IPS DF 6.9 (cell line): ENCODE results near the gene TOR2A.
"Not testable (repeated sequence)": the region's sequence is repeated elsewhere in the genome, so short reads cannot be mapped to it uniquely, and the experiment has no call there.

Experiments
- DNase-seq: peaks from one replicate; pipeline ENCODE4 v3.0.0-alpha.2; 2013; ENCODE audit warnings: low read depth, low spot score
- H3K27ac ChIP-seq: one replicate; pipeline ENCODE4 v1.5.1; 2013; ENCODE audit warnings: low read length, control low read depth
- H3K27me3 ChIP-seq: 2 replicates; pipeline ENCODE4 v1.6.1; 2013; ENCODE audit warnings: mild to moderate bottlenecking, low read length; ENCODE audit not compliant: control insufficient read depth, insufficient read depth
- H3K36me3 ChIP-seq: 2 replicates; pipeline ENCODE4 v1.6.1; 2013; ENCODE audit warnings: low read length; ENCODE audit not compliant: control insufficient read depth, insufficient read depth
- H3K4me1 ChIP-seq: 2 replicates; pipeline ENCODE4 v1.6.1; 2013; ENCODE audit warnings: low read length; ENCODE audit not compliant: control insufficient read depth, insufficient read depth
- H3K4me3 ChIP-seq: 2 replicates; pipeline ENCODE4 v1.5.1; 2013; ENCODE audit warnings: mild to moderate bottlenecking, low read length
- H3K9me3 ChIP-seq: 2 replicates; pipeline ENCODE4 v1.6.1; 2013; ENCODE audit warnings: low read length, inconsistent platforms; ENCODE audit not compliant: control insufficient read depth, insufficient read depth
- WGBS: extraction: QIAGEN DNeasy Blood & Tissue Kit; methylation state at CpG from one replicate; pipeline ENCODE4 v1.1.7; 2013; ENCODE audit warnings: mixed read lengths, missing lambda C conversion rate; ENCODE audit not compliant: insufficient read length, insufficient coverage; 5-methylcytosine and 5-hydroxymethylcytosine counted together

The TOR2A gene

GRCh38 chr9:127767909-127768331 lies 32.8 kb upstream of the TOR2A start:
- H3K4me3 ChIP-seq = no peak overlapping the region
- H3K27me3 ChIP-seq = no peaks in the 10 kb centered on the region
- H3K36me3 ChIP-seq = no peaks in the 10 kb centered on the region
- WGBS = no CpG with 5 or more reads among the region's 13 CpGs
- no peak overlapping the region for H3K27ac ChIP-seq
- no peaks in the 10 kb centered on the region for H3K9me3 ChIP-seq
- DNase-seq = no peak
- H3K4me1 ChIP-seq = peaks cover 7% of the 10 kb centered on the region

GRCh38 chr9:127767410-127767809 lies 32.3 kb upstream of the TOR2A start:
- Histone ChIP-seq H3K36me3 (no peaks in the 10 kb centered on the region), H3K27me3 (no peaks in the 10 kb centered on the region), H3K9me3 (no peaks in the 10 kb centered on the region), H3K27ac (no peak overlapping the region), H3K4me1 (peaks cover 7% of the 10 kb centered on the region), H3K4me3 (no peak overlapping the region)
- WGBS = no CpG with 5 or more reads among the region's 3 CpGs
- DNase-seq = no peak

- H3K4me1 ChIP-seq = peaks cover 11% of the 10 kb centered on the region
- H3K27ac ChIP-seq = no peak overlapping the region
- H3K9me3 ChIP-seq = no peaks in the 10 kb centered on the region
- no peak overlapping the region for H3K4me3 ChIP-seq
- no peaks in the 10 kb centered on the region for H3K27me3 ChIP-seq
- WGBS = no CpG with 5 or more reads among the region's 1 CpG
- no peaks in the 10 kb centered on the region for H3K36me3 ChIP-seq
- no peak for DNase-seq
Measured at GRCh38 chr9:127765418-127765817, 30.3 kb upstream of the TOR2A start.

- Histone ChIP-seq H3K4me1 (peaks cover 6% of the 10 kb centered on the region; the same call in 1 of the 2 replicates), H3K4me3 (no peak overlapping the region), H3K27ac (no peak overlapping the region), H3K36me3 (no peaks in the 10 kb centered on the region), H3K27me3 (no peaks in the 10 kb centered on the region), H3K9me3 (no peaks in the 10 kb centered on the region)
- DNase-seq = no peak
- no CpG with 5 or more reads among the region's 7 CpGs for WGBS
Measured at GRCh38 chr9:127763918-127764384, 28.9 kb upstream of the TOR2A start.

- Histone ChIP-seq H3K27ac (no peak overlapping the region), H3K9me3 (no peaks in the 10 kb centered on the region), H3K4me3 (no peak overlapping the region), H3K27me3 (no peaks in the 10 kb centered on the region), H3K4me1 (peaks cover 6% of the 10 kb centered on the region; the same call in 1 of the 2 replicates), H3K36me3 (no peaks in the 10 kb centered on the region)
- DNase-seq = no peak
- WGBS = no CpG with 5 or more reads among the region's 16 CpGs
Measured at GRCh38 chr9:127762111-127762676, 27.1 kb upstream of the TOR2A start.

GRCh38 chr9:127761491-127761956 lies 26.4 kb upstream of the TOR2A start:
- H3K27ac ChIP-seq = no peak overlapping the region
- DNase-seq = no peak
- H3K27me3 ChIP-seq = no peaks in the 10 kb centered on the region
- no CpG with 5 or more reads among the region's 5 CpGs for WGBS
- no peaks in the 10 kb centered on the region for H3K9me3 ChIP-seq
- H3K4me3 ChIP-seq = no peak overlapping the region
- H3K36me3 ChIP-seq = no peaks in the 10 kb centered on the region
- peaks cover 6% of the 10 kb centered on the region; the same call in 1 of the 2 replicates for H3K4me1 ChIP-seq

- H3K36me3 ChIP-seq = no peaks in the 10 kb centered on the region
- WGBS = no CpG with 5 or more reads among the region's 5 CpGs
Measured at GRCh38 chr9:127761061-127761460, 26.0 kb upstream of the TOR2A start.

GRCh38 chr9:127758843-127759242 lies 23.7 kb upstream of the TOR2A start:
- H3K4me3 ChIP-seq = no peak overlapping the region
- no peaks in the 10 kb centered on the region for H3K9me3 ChIP-seq
- H3K27me3 ChIP-seq = no peaks in the 10 kb centered on the region
- H3K4me1 ChIP-seq = peaks cover 8% of the 10 kb centered on the region
- DNase-seq = no peak
- H3K27ac ChIP-seq = no peak overlapping the region
- WGBS = no CpG with 5 or more reads among the region's 5 CpGs
- H3K36me3 ChIP-seq = no peaks in the 10 kb centered on the region

More at GRCh38 chr9:127761061-127761460, 26.0 kb upstream of the TOR2A start:
- Histone ChIP-seq H3K9me3 (no peaks in the 10 kb centered on the region), H3K27me3 (no peaks in the 10 kb centered on the region), H3K27ac (no peak overlapping the region), H3K4me1 (peaks cover 6% of the 10 kb centered on the region; the same call in 1 of the 2 replicates), H3K4me3 (no peak overlapping the region)
- no peak for DNase-seq

- H3K36me3 ChIP-seq, DNase-seq, H3K4me3 ChIP-seq, H3K27ac ChIP-seq, H3K9me3 ChIP-seq, H3K4me1 ChIP-seq, H3K27me3 ChIP-seq: not testable (repeated sequence)
- WGBS = no CpG with 5 or more reads among the region's 11 CpGs
Measured at GRCh38 chr9:127756776-127757175, 21.7 kb upstream of the TOR2A start.

GRCh38 chr9:127756233-127756632 lies 21.1 kb upstream of the TOR2A start:
- Histone ChIP-seq H3K4me1 (peaks cover 2% of the 10 kb centered on the region; the same call in 1 of the 2 replicates), H3K36me3 (no peaks in the 10 kb centered on the region), H3K4me3 (no peak overlapping the region), H3K27me3 (no peaks in the 10 kb centered on the region), H3K9me3 (no peaks in the 10 kb centered on the region), H3K27ac (no peak overlapping the region)
- DNase-seq = no peak
- WGBS = no CpG with 5 or more reads among the region's 3 CpGs
